Endothelial cell of umbilical vein (primary cell): ENCODE measurements around the gene FHOD3. TPM values are rescaled to one million over a fixed set of nuclear protein-coding genes. Genes with fewer than 3 reads are reported as not detected.

Source experiments
- BruUV-seq: library from RNA; stranded (reverse); fragments of 400-500 nt; replicated peaks from 2 replicates; lab custom pipeline; 2021; lab: Mats Ljungman, UMichigan
- CTCF ChIA-PET: fragments of 300-600, 350-600 bp; sonication (Branson Sonifier 250); formaldehyde crosslinking; loops from one replicate; lab custom pipeline; 2021; ENCODE audit warnings: antibody characterized with exemption, inconsistent platforms; lab: Charles Lee
- POLR2A ChIA-PET: fragments of 300-600, 350-600 bp; sonication (Branson Sonifier 250); formaldehyde crosslinking; loops from one replicate; lab custom pipeline; 2021; ENCODE audit warnings: antibody characterized with exemption, inconsistent platforms; lab: Charles Lee
- DNase-seq: peaks from one replicate; pipeline ENCODE4 v3.0.0-alpha.2; 2011; ENCODE audit warnings: low read depth, low spot score
- FAIRE-seq: peaks from 2 replicates; lab custom pipeline; 2011; peaks lifted over from hg19 to GRCh38; lab: Jason Lieb, UNC
- H2AFZ ChIP-seq: 2 replicates; pipeline ENCODE4 v1.6.0; 2012; ENCODE audit warnings: low read depth, low read length, control low read depth, inconsistent platforms
- H3K27ac ChIP-seq: 2 replicates; pipeline ENCODE4 v1.5.1; 2011; ENCODE audit warnings: low read depth, mild to moderate bottlenecking, control low read depth, low read length, moderate library complexity; ENCODE audit not compliant: insufficient read depth
- H3K27me3 ChIP-seq, 2 experiments: 2 replicates each; pipeline versions ENCODE4 v1.6.0 to v1.6.1; 2011; ENCODE audit warnings: low read length in 2 of 2, mixed read lengths in 1 of 2; ENCODE audit not compliant: control insufficient read depth in 2 of 2, insufficient read depth in 2 of 2
- H3K36me3 ChIP-seq, 2 experiments: 2 replicates in 1 of 2; 3 replicates in 1 of 2; pipeline ENCODE4 v1.5.1; 2011; ENCODE audit warnings: low read length in 2 of 2, mild to moderate bottlenecking in 1 of 2, moderate library complexity in 1 of 2; ENCODE audit not compliant: control insufficient read depth in 2 of 2, insufficient read depth in 2 of 2; ENCODE audit errors: extremely low read depth in 1 of 2
- H3K4me1 ChIP-seq: 3 replicates; pipeline ENCODE4 v1.5.1; 2011; ENCODE audit warnings: mild to moderate bottlenecking, low read length; ENCODE audit not compliant: control insufficient read depth, insufficient read depth; ENCODE audit errors: extremely low read depth
- H3K4me2 ChIP-seq: 2 replicates; pipeline ENCODE4 v1.6.1; 2011; ENCODE audit warnings: low read length, control low read depth, mixed read lengths; ENCODE audit not compliant: insufficient read depth
- H3K4me3 ChIP-seq, 3 experiments: fragments of 200-600 bp in 1 of 3; sonication (generic), shearing (Covaris generic) in 1 of 3; replicated peaks in 1 of 3; 2 replicates each; pipeline ENCODE4 v1.5.1; 2011 to 2016; ENCODE audit warnings: control low read depth in 3 of 3, low read length in 3 of 3, mild to moderate bottlenecking in 2 of 3, inconsistent platforms in 1 of 3, low read depth in 1 of 3, moderate library complexity in 1 of 3; ENCODE audit not compliant: insufficient read depth in 1 of 3
- H3K79me2 ChIP-seq: 2 replicates; pipeline ENCODE4 v1.6.0; 2012; ENCODE audit warnings: low read length, inconsistent platforms; ENCODE audit not compliant: control insufficient read depth, insufficient read depth
- H3K9ac ChIP-seq: replicated peaks from 2 replicates; pipeline ENCODE3; 2011; ENCODE audit warnings: low read length, control low read depth; ENCODE audit not compliant: insufficient read depth; ENCODE audit errors: extremely low read depth
- H3K9me1 ChIP-seq: replicated peaks from 3 replicates; pipeline ENCODE4 v1.6.0; 2011; ENCODE audit warnings: mild to moderate bottlenecking, low read length; ENCODE audit not compliant: control insufficient read depth, insufficient read depth; ENCODE audit errors: extremely low read depth
- H3K9me3 ChIP-seq: replicated peaks from 2 replicates; pipeline ENCODE4 v1.5.1; 2012; ENCODE audit warnings: low read length, inconsistent platforms; ENCODE audit not compliant: control insufficient read depth, insufficient read depth
- H4K20me1 ChIP-seq: replicated peaks from 2 replicates; pipeline ENCODE3; 2011; ENCODE audit warnings: mild to moderate bottlenecking, low read length; ENCODE audit not compliant: control insufficient read depth, insufficient read depth; ENCODE audit errors: extremely low read depth
- CTCF ChIP-seq, 2 donors: IDR thresholded peaks; 1 replicate in 1 of 2; 2 replicates in 1 of 2; pipeline ENCODE4 v1.5.1; 2011; ENCODE audit warnings: low read length in 2 of 2, mild to moderate bottlenecking in 2 of 2, moderate library complexity in 2 of 2, control low read depth in 1 of 2, inconsistent platforms in 1 of 2, low read depth in 1 of 2; ENCODE audit not compliant: insufficient read depth in 1 of 2; ENCODE audit errors: extremely low read depth in 1 of 2
- EZH2 ChIP-seq: IDR thresholded peaks from 2 replicates; pipeline ENCODE4 v1.6.1; 2012; ENCODE audit warnings: borderline replicate concordance, low read depth, mild to moderate bottlenecking, moderate library complexity, low read length, inconsistent platforms; ENCODE audit not compliant: severe bottlenecking
- FOS ChIP-seq: IDR thresholded peaks from 2 replicates; pipeline ENCODE4 v1.6.1; 2011; ENCODE audit warnings: mild to moderate bottlenecking, low read length, moderate library complexity, borderline replicate concordance; ENCODE audit not compliant: insufficient read depth
- GATA2 ChIP-seq: IDR thresholded peaks from 2 replicates; pipeline ENCODE4 v1.7.0; 2011; ENCODE audit warnings: low read depth, mild to moderate bottlenecking, moderate library complexity, mixed read lengths, low read length; ENCODE audit not compliant: insufficient read length, insufficient read depth
- JUN ChIP-seq: IDR thresholded peaks from 2 replicates; pipeline ENCODE4 v1.6.1; 2011; ENCODE audit warnings: borderline replicate concordance, low read depth; ENCODE audit not compliant: insufficient read length, insufficient read depth
- MAX ChIP-seq: IDR thresholded peaks from 2 replicates; pipeline ENCODE4 v1.6.1; 2011; ENCODE audit not compliant: insufficient read depth, insufficient read length
- MYC ChIP-seq: IDR thresholded peaks from one replicate; pipeline ENCODE4 v1.6.1; 2011; ENCODE audit warnings: mild to moderate bottlenecking, low read depth, low read length
- POLR2A ChIP-seq: IDR thresholded peaks from 2 replicates; pipeline ENCODE4 v1.6.1; 2012; ENCODE audit warnings: low read depth, mild to moderate bottlenecking, control low read depth, low read length
- POLR2AphosphoS5 ChIP-seq: IDR thresholded peaks from 2 replicates; pipeline ENCODE4 v1.6.1; 2012; ENCODE audit warnings: low read depth, mild to moderate bottlenecking, control low read depth, low read length, moderate library complexity; ENCODE audit not compliant: insufficient read depth
- dilution Hi-C: fragments of 300-500 bp; cut with MboI; formaldehyde crosslinking; loops from one replicate; pipeline ENCODE4 v1.15.0; 2019; ENCODE audit warnings: low sequenced_read_pairs; ENCODE audit not compliant: extremely low pct_ligation_motif_present
- intact Hi-C: fragments of 100-400 bp; cut with micrococcal nuclease; formaldehyde crosslinking; loops from one replicate; pipeline ENCODE4 v1.10.0; 2022
- polyA plus RNA-seq, 4 experiments: library from polyadenylated mRNA; depleted of rRNA in 3 of 4; stranded (reverse) in 3 of 4; unstranded in 1 of 4; fragments of >200 nt; gene quantifications; 2 replicates each; pipeline versions ENCODE4 v1.2.1 to v1.2.3, GENCODE V29; 2011 to 2012; ENCODE audit warnings: missing spikeins in 1 of 4
- total RNA-seq: library from RNA; stranded (reverse); gene quantifications from 2 replicates; pipeline ENCODE4 v1.2.3, GENCODE V29; 2021

FHOD3 gene
- total and polyA plus RNA-seq, 2 donors (not counting 3 experiments of a cell fraction or from before 2014, with no cell fraction given): 0.06 to 1.5 TPM

GRCh38 chr18:36628435-36629137 is 331.1 kb downstream of the FHOD3 start:
- Histone ChIP-seq H3K27me3 (no peaks in the 10 kb centered on the region), H3K9me1 (no peaks in the 10 kb centered on the region), H2AFZ (no peak overlapping the region), H3K4me3 (no peak overlapping the region), H3K9ac (no peak overlapping the region), H3K27ac (no peak overlapping the region), H4K20me1 (no peaks in the 10 kb centered on the region), H3K79me2 (no peaks in the 10 kb centered on the region), H3K9me3 (no peaks in the 10 kb centered on the region), H3K4me2 (no peak overlapping the region), H3K36me3 (no peaks in the 10 kb centered on the region), H3K4me1 (no peaks in the 10 kb centered on the region)
- ChIA-PET POLR2A (no interaction called here), CTCF (no interaction called here)
- no TSS peak for BruUV-seq
- DNase-seq (no peak), FAIRE-seq (no peak)
- intact Hi-C loops (no loop called here), dilution Hi-C loops (no loop called here)
- TF ChIP-seq FOS: no peak
- no peak for TF ChIP-seq GATA2
- TF ChIP-seq POLR2A: no peak
- no peak for TF ChIP-seq MYC
- TF ChIP-seq CTCF (IDR thresholded peaks at IDR 0.05; ENCODE audit: extremely low read depth in 1 of 2, insufficient read depth in 1 of 2, low read depth in 1 of 2, low read length in 2 of 2): no peak
- TF ChIP-seq JUN: no peak
- TF ChIP-seq EZH2: no peak
- no peak for TF ChIP-seq POLR2AphosphoS5
- TF ChIP-seq MAX: no peak
